A673 (cell line): ENCODE results near the gene PRSS38.

ENCODE experiments used
- CTCF ChIP-seq: fragments of 300-800, 200-600 bp; sonication (generic); conservative IDR thresholded peaks from 2 replicates; pipeline ENCODE4 v1.5.1; 2017; ENCODE audit warnings: low read depth, mild to moderate bottlenecking, antibody characterized with exemption, low read length, moderate library complexity, mixed read lengths
- EZH2 ChIP-seq: fragments of 200-600 bp; sonication (generic); IDR thresholded peaks from 2 replicates; pipeline ENCODE4 v1.6.1; 2017; ENCODE audit warnings: borderline replicate concordance, low read depth, mild to moderate bottlenecking, mixed read lengths, antibody characterized with exemption, low read length; ENCODE audit not compliant: poor library complexity, severe bottlenecking

GRCh38 chr1:227869851-227870305, 54.4 kb downstream of the PRSS38 start:
- no peak for TF ChIP-seq CTCF
- TF ChIP-seq EZH2, result no peak
